ENCODE results near the gene PLEKHM3. TPM values are rescaled to one million over a fixed set of nuclear protein-coding genes. Genes with fewer than 3 reads are reported as not detected.

Gene PLEKHM3
- total and polyA plus RNA-seq, 7 donors: 1.2 to 47.9 (median 29.1) TPM

DNA sequence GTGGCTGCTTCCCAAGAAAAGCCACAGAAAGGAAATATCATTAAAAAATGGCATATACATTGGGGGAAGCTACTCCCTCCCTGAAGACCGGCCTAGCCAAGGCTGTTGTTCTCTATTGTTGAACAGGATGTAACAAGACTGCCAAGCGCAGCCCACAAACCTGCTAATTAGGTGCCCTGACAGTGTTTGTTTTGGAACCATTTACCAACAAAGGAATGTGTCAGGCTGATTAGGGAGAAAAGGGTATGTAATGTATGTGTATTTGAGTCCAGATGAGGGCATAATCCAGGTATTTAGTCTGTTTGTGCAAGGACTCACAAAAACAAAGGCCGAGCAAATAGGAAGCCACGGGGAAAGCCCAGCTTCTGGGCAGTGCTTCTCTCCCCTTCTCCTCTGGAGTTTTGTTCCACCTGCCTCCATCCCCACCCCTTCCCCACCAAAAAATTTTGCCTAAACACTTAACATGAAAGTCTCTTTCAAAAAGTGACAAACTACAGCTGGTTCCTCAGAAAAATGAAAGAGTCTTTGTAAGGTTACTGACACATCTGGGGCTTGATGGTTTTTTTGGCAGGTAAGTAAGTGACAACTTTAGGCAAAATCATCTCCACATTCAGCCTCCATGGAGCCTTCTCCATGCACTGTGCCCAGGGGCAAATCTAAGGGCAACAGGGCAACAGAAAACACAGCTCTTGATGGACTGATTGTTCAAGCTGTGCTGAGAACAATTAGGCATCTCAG lies 177.4 kb downstream of the PLEKHM3 start:
- Histone ChIP-seq H3K36me3 (no peaks in the 10 kb centered on the region), H3K9me3 (no peaks in the 10 kb centered on the region), H3K4me1 (peaks cover 0 to 37% (median 22%) of the 10 kb centered on the region in 4 donors), H3K27ac (peak overlapping the region; percentile 21 to 71 (median 48)), H3K27me3 (no peaks in the 10 kb centered on the region), H3K4me3 (no peak overlapping the region)
- WGBS, 2 donors: 12 to 42% methylated on average over 4 of the region's 4 CpGs
- intact Hi-C loops (cut with DNase I): loop anchor here (5.0 kb wide), 1 partner anchor 64 kb away; no protein-coding TSS in a partner anchor
- TF ChIP-seq POLR2A (IDR thresholded peaks at IDR 0.05): no peak
- no peak for TF ChIP-seq EP300 (IDR thresholded peaks at IDR 0.05)
- TF ChIP-seq, protein P1, sequence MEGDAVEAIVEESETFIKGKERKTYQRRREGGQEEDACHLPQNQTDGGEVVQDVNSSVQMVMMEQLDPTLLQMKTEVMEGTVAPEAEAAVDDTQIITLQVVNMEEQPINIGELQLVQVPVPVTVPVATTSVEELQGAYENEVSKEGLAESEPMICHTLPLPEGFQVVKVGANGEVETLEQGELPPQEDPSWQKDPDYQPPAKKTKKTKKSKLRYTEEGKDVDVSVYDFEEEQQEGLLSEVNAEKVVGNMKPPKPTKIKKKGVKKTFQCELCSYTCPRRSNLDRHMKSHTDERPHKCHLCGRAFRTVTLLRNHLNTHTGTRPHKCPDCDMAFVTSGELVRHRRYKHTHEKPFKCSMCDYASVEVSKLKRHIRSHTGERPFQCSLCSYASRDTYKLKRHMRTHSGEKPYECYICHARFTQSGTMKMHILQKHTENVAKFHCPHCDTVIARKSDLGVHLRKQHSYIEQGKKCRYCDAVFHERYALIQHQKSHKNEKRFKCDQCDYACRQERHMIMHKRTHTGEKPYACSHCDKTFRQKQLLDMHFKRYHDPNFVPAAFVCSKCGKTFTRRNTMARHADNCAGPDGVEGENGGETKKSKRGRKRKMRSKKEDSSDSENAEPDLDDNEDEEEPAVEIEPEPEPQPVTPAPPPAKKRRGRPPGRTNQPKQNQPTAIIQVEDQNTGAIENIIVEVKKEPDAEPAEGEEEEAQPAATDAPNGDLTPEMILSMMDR (IDR thresholded peaks at IDR 0.05): no peak
- TF ChIP-seq POLR2AphosphoS5 (IDR thresholded peaks at IDR 0.05): no peak
- no peak for DNase-seq

DNA sequence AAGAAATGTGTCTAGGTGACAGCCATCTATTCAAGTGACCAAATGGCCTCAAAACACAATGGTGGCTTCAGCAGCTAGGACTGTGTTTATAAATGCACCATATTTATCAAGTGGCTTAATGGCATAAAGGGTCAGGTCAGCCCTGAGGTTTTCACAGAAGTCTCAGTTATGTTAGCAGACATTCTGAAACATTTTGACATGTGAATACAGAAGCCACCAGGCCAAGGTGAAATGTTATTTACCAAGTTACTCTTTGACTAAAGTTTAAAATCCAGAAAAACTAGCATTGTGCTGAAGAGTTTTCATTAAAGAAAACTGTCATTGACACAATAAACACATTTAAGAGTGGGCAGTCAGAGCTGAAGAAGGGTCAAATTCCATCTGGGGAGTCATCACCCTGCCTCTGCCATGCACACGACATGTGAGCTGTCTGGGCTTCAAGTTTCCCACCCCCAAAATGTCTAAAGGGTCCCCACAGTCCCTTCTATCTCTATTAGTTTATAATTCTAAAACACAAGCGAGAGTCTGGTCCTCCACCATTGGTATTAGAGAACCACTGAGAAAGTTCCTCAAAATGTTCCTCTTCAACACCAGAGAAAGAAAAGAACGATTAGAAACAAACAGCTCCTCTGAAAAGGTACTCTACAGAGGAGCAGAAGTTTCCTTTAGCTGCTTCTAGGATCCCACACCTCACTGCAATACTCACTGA lies 178.1 kb downstream of the PLEKHM3 start:
- no peak for TF ChIP-seq POLR2A (IDR thresholded peaks at IDR 0.05)
- no peak for TF ChIP-seq POLR2AphosphoS5 (IDR thresholded peaks at IDR 0.05)
- TF ChIP-seq, protein P1 (IDR thresholded peaks at IDR 0.05): no peak
- TF ChIP-seq EP300 (IDR thresholded peaks at IDR 0.05): no peak
- intact Hi-C loops (cut with DNase I): loop anchor here (5.0 kb wide), 1 partner anchor 65 kb away; no protein-coding TSS in a partner anchor
- DNase-seq: no peak
- H3K36me3 ChIP-seq: no peaks in the 10 kb centered on the region
- peak overlapping the region; percentile 21 to 71 (median 48) for H3K27ac ChIP-seq
- no peaks in the 10 kb centered on the region for H3K27me3 ChIP-seq
- 28 to 56% methylated on average over 3 of the region's 3 CpGs for WGBS, 2 donors
- H3K9me3 ChIP-seq: no peaks in the 10 kb centered on the region
- no peak overlapping the region for H3K4me3 ChIP-seq
- peaks cover 0 to 37% (median 22%) of the 10 kb centered on the region in 4 donors for H3K4me1 ChIP-seq

DNA sequence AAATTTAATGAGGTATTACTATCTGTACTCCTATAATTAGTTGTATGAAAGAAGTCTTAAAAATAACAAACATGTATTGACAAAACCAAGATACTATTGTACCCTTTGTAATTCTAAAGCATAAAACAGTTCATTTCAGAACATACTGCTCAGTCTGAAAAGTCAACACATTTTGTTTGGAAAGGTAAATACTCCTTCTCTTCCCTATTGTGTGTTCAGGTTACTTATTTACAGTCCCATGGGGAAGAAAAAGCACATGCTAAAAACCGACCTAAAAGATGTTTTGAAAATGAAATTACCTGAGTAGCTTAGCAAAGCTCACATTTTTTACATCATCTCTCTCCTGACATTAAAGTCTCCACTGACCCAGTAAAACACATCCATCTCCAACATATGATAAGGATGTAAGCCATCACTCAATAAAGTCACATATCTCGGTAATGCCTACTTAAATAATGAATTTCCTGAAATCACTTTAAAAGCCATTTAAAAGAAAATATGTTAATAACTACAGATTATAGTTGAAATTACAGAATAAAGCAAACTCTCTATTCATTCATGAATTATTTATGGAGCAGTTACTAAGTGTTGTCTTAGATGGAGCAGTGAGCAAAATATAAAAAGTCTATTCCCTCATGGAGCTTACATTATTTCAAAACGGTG lies 180.0 kb downstream of the PLEKHM3 start:
- no peaks in the 10 kb centered on the region for H3K9me3 ChIP-seq
- H3K4me3 ChIP-seq: no peak overlapping the region
- TF ChIP-seq POLR2AphosphoS5 (IDR thresholded peaks at IDR 0.05): no peak
- no peaks in the 10 kb centered on the region for H3K27me3 ChIP-seq
- WGBS, 2 donors: 14 to 72% methylated on average over 3 of the region's 3 CpGs
- H3K27ac ChIP-seq: no peak overlapping the region
- no peak for DNase-seq
- H3K4me1 ChIP-seq: peaks cover 0 to 31% (median 19%) of the 10 kb centered on the region in 4 donors
- no peaks in the 10 kb centered on the region for H3K36me3 ChIP-seq
- intact Hi-C loops (cut with DNase I): loop anchor here (5.0 kb wide), 1 partner anchor 67 kb away; no protein-coding TSS in a partner anchor

DNA sequence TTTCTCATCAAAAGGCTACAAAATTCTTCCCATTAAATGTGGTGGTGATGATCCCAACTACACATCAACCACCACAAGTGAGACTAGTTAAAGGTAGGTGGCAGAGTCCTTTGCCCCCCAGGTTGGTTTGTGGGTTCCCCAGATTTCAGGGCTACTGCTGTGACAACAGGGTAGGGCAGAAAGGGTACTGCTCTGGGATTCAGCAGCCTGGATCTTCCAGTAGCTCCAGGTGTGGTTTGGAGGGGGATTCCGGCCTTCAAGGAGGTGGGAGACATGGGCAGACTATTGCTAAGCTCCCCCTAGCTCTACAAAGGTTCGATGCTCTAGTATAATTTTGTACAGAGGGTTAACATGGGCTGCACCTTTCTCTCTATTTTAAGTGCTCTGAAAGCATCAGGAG lies 180.7 kb downstream of the PLEKHM3 start:
- H3K4me1 ChIP-seq: peaks cover 0 to 24% (median 16%) of the 10 kb centered on the region in 4 donors
- TF ChIP-seq EP300 (IDR thresholded peaks at IDR 0.05): no peak
- no peak for TF ChIP-seq POLR2A (IDR thresholded peaks at IDR 0.05)
- TF ChIP-seq, protein P1 (IDR thresholded peaks at IDR 0.05): no peak
- TF ChIP-seq POLR2AphosphoS5 (IDR thresholded peaks at IDR 0.05): no peak
- 53 to 83% methylated on average over 2 of the region's 2 CpGs for WGBS, 2 donors
- H3K4me3 ChIP-seq: no peak overlapping the region
- H3K27me3 ChIP-seq: no peaks in the 10 kb centered on the region
- H3K27ac ChIP-seq: no peak overlapping the region
- H3K36me3 ChIP-seq: no peaks in the 10 kb centered on the region
- no peak for DNase-seq
- intact Hi-C loops (cut with DNase I): loop anchor here (5.0 kb wide), 1 partner anchor 68 kb away; no protein-coding TSS in a partner anchor
- H3K9me3 ChIP-seq: no peaks in the 10 kb centered on the region

DNA sequence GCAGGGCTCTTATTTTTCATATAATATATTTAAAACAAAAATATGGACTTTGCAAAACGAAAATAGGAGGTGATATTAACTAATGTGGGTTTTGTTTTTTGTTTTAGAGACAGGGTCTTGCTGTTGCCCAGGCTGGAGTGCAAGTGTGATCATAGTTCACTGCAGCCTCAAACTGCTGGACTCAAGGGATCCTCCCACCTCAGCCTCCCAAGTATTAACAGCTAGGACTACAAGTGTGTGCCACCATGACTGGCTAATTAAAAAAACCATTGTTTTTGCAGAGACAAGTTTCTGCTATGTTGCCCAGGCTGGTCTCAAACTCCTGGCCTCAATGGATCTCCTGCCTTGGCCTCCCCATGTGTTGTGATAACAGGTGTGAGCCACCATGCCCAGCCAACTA lies 185.2 kb downstream of the PLEKHM3 start:
- intact Hi-C loops (cut with DNase I): no loop called here
- Histone ChIP-seq H3K9me3 (no peaks in the 10 kb centered on the region), H3K4me1 (peaks cover 0 to 19% (median 15%) of the 10 kb centered on the region in 4 donors), H3K27me3 (no peaks in the 10 kb centered on the region), H3K4me3 (no peak overlapping the region), H3K27ac (no peak overlapping the region), H3K36me3 (no peaks in the 10 kb centered on the region)
- WGBS, 2 donors: 84 to 92% methylated on average over 1 of the region's 1 CpG
- TF ChIP-seq EP300 (IDR thresholded peaks at IDR 0.05) (no peak), POLR2AphosphoS5 (IDR thresholded peaks at IDR 0.05) (no peak), POLR2A (IDR thresholded peaks at IDR 0.05) (no peak)
- TF ChIP-seq, protein P1 (IDR thresholded peaks at IDR 0.05): no peak
- no peak for DNase-seq
